Vagina (tissue), 2 donors: ENCODE data around the gene ATP6V0E1. TPM values are rescaled to one million over a fixed set of nuclear protein-coding genes. Genes with fewer than 3 reads are reported as not detected.

Source experiments
- DNase-seq, 2 donors: peaks; one replicate each; pipeline ENCODE4 v3.0.0-alpha.2; 2017; ENCODE audit errors: extremely low spot score in 2 of 2
- H3K27ac ChIP-seq: fragments of 200-600 bp; sonication (generic); one replicate; pipeline ENCODE4 v1.5.1; 2019
- H3K27me3 ChIP-seq: fragments of 200-600 bp; sonication (generic); one replicate; pipeline ENCODE4 v1.5.1; 2019
- H3K36me3 ChIP-seq, 2 donors: fragments of 200-600 bp; sonication (generic); one replicate each; pipeline ENCODE4 v1.5.1; 2017 to 2019
- H3K4me1 ChIP-seq: fragments of 200-600 bp; sonication (generic); one replicate; pipeline ENCODE4 v1.5.1; 2019
- H3K4me3 ChIP-seq, 2 donors: fragments of 200-600 bp; sonication (generic); 1 replicate in 1 of 2; 2 replicates in 1 of 2; pipeline ENCODE4 v1.5.1; 2016 to 2019
- H3K9me3 ChIP-seq: fragments of 200-600 bp; sonication (generic); one replicate; pipeline ENCODE4 v1.5.1; 2019
- CTCF ChIP-seq, 3 experiments: fragments of 450-650 bp in 2 of 3; fragments of 200-600 bp in 1 of 3; sonication (generic) in 1 of 3; IDR thresholded peaks; one replicate each; pipeline ENCODE4 v1.5.1; 2017 to 2019; ENCODE audit warnings: antibody characterized with exemption in 3 of 3, mild to moderate bottlenecking in 2 of 3, moderate library complexity in 2 of 3
- POLR2A ChIP-seq, 2 donors: fragments of 450-650 bp; IDR thresholded peaks; one replicate each; pipeline ENCODE4 v1.6.1; 2017; ENCODE audit warnings: antibody characterized with exemption in 2 of 2, mild to moderate bottlenecking in 2 of 2, moderate library complexity in 2 of 2
- POLR2AphosphoS5 ChIP-seq, 2 donors: sonication (generic); formaldehyde crosslinking; IDR thresholded peaks; one replicate each; pipeline ENCODE4 v1.9.0; 2017; ENCODE audit warnings: antibody characterized with exemption in 2 of 2, mild to moderate bottlenecking in 2 of 2, low read depth in 1 of 2; ENCODE audit not compliant: insufficient read depth in 1 of 2
- intact Hi-C: fragments of 100-400 bp; cut with DNase I; formaldehyde crosslinking; loops from one replicate; pipeline ENCODE4 v1.15.1; 2023
- small RNA-seq: library from RNA; depleted of rRNA; stranded (forward); fragments of <200 nt; gene quantifications from one replicate; pipeline ENCODE3, GENCODE V24; 2016
- total RNA-seq: library from RNA; depleted of rRNA; stranded (reverse); fragments of >200 nt; gene quantifications from one replicate; pipeline ENCODE4 v1.2.3, GENCODE V29; 2016

The ATP6V0E1 gene
- total RNA-seq, 1 donor from 2014 or later, result 121 TPM

- intact Hi-C loops, result no loop called here
- Histone ChIP-seq H3K9me3 (no peaks in the 10 kb centered on the region), H3K27ac (no peak overlapping the region), H3K4me1 (peaks cover 21% of the 10 kb centered on the region), H3K36me3 (peaks cover 0 to 19% of the 10 kb centered on the region in 2 donors), H3K27me3 (no peaks in the 10 kb centered on the region), H3K4me3 (no peak overlapping the region)
- no peak for DNase-seq
- TF ChIP-seq CTCF (IDR thresholded peaks at IDR 0.05), result no peak
- no peak for TF ChIP-seq POLR2A (IDR thresholded peaks at IDR 0.05)
- no peak for TF ChIP-seq POLR2AphosphoS5 (IDR thresholded peaks at IDR 0.05; ENCODE audit: insufficient read depth in 1 of 2, low read depth in 1 of 2)
Observed at GRCh38 chr5:173078878-173079277, 95.3 kb downstream of the ATP6V0E1 start.

Small RNA genes within 50 kb of the gene (small RNA-seq; reads per million reads assigned to genes)
- gene RF00019, result not detected
- gene SNORA74B, result 21.8 reads per million, percentile 95 among the genes with 10 or more reads in this experiment

Other genes starting within 250 kb of the ATP6V0E1 start
- 2,876 TPM for gene DUSP1, start 212.6 kb upstream of the ATP6V0E1 start, total RNA-seq
- 97.2 TPM for gene ERGIC1, start 149.5 kb upstream of the ATP6V0E1 start, total RNA-seq
- gene RPL26L1, start 24.3 kb upstream of the ATP6V0E1 start, total RNA-seq, result 17.7 TPM
- gene CREBRF, start 72.6 kb downstream of the ATP6V0E1 start, total RNA-seq, result 34.4 TPM
- 12.5 TPM for gene BNIP1, start 160.8 kb downstream of the ATP6V0E1 start, total RNA-seq